Right atrium auricular region (tissue), 2 donors: Measurements from ENCODE around the gene TSPAN5. TPM values are rescaled to one million over a fixed set of nuclear protein-coding genes. Genes with fewer than 3 reads are reported as not detected.

Source experiments
- DNase-seq: peaks from one replicate; pipeline ENCODE4 v3.0.0-alpha.2; 2019; ENCODE audit warnings: low spot score
- H3K27ac ChIP-seq, 2 donors: fragments of 200-600 bp; sonication (generic); 1 replicate in 1 of 2; 2 replicates in 1 of 2; pipeline ENCODE4 v1.5.1; 2016 to 2019
- H3K27me3 ChIP-seq, 2 donors: fragments of 200-600 bp; sonication (generic); one replicate each; pipeline versions ENCODE4 v1.5.1 to v1.6.0; 2017 to 2019
- H3K36me3 ChIP-seq: fragments of 200-600 bp; sonication (generic); one replicate; pipeline ENCODE4 v1.5.1; 2016
- H3K4me1 ChIP-seq, 2 donors: fragments of 200-600 bp; sonication (generic); one replicate each; pipeline versions ENCODE4 v1.5.1 to v1.6.0; 2017 to 2019
- H3K4me3 ChIP-seq, 2 donors: fragments of 200-600 bp; sonication (generic); 1 replicate in 1 of 2; 2 replicates in 1 of 2; pipeline ENCODE4 v1.5.1; 2017 to 2019; ENCODE audit warnings: mild to moderate bottlenecking in 1 of 2, moderate library complexity in 1 of 2
- H3K9me3 ChIP-seq, 2 donors: fragments of 200-600 bp; sonication (generic); one replicate each; pipeline ENCODE4 v1.5.1; 2019
- CTCF ChIP-seq, 2 donors: fragments of 200-600 bp; sonication (generic); IDR thresholded peaks; one replicate each; pipeline ENCODE4 v1.5.1; 2019; ENCODE audit warnings: antibody characterized with exemption in 2 of 2
- total RNA-seq, 2 donors: library from RNA; depleted of rRNA; stranded (reverse); fragments of >200 nt; gene quantifications; one replicate each; pipeline ENCODE4 v1.1.0, GENCODE V29; 2016

TSPAN5 gene
- total RNA-seq, 2 donors from 2014 or later = 1.8 to 5.7 TPM

- Histone ChIP-seq H3K4me3 (no peak overlapping the region), H3K9me3 (no peaks in the 10 kb centered on the region), H3K36me3 (no peaks in the 10 kb centered on the region), H3K27ac (no peak overlapping the region), H3K27me3 (no peaks in the 10 kb centered on the region), H3K4me1 (no peaks in the 10 kb centered on the region)
- DNase-seq = no peak
- TF ChIP-seq CTCF (IDR thresholded peaks at IDR 0.05) = no peak
These were observed 16.3 kb downstream of the TSPAN5 start for GRCh38 chr4:98641906-98642668.

DNA sequence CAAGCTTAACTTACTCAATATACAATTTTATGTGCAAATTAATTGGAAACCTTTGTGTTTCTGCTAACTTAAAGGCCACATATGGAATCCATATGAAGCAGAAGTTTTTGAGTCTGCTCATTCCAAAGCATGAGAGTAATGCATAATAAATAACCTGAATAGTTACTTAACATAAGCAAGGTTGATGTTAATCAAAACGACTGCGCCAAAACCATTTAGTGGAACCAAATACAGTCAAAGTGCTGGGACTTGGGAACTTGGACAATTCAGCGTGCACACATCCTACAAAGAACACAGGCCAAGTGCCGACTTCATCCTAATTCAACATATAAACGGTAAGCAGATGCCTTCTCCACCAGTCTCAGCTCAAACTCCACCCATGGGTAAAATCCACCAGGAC is 17.0 kb downstream of the TSPAN5 start:
- Histone ChIP-seq H3K4me3 (no peak overlapping the region), H3K4me1 (no peaks in the 10 kb centered on the region), H3K9me3 (no peaks in the 10 kb centered on the region), H3K36me3 (no peaks in the 10 kb centered on the region), H3K27me3 (no peaks in the 10 kb centered on the region), H3K27ac (no peak overlapping the region)
- no peak for TF ChIP-seq CTCF (IDR thresholded peaks at IDR 0.05)
- DNase-seq = no peak

DNA sequence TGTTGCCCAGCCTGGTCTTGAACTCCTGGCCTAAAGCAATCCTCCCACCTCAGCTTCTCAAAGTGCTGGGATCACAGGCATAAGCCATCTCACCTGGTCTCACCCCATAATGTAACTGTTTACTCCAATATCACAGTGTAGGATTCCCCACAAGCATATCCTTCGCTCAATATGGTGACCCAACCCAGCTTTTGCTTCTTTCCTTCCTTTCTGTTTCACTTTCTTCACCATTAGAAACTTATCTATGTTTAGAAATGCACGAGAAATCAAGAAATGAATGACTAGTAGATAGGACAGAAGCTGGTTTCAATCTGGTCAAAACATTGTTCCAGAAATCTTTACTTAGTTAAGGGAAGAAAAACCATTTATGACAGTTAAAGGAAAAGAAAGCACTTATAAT is 18.9 kb downstream of the TSPAN5 start:
- Histone ChIP-seq H3K9me3 (no peaks in the 10 kb centered on the region), H3K4me3 (no peak overlapping the region), H3K4me1 (no peaks in the 10 kb centered on the region), H3K27ac (no peak overlapping the region), H3K36me3 (no peaks in the 10 kb centered on the region), H3K27me3 (no peaks in the 10 kb centered on the region)
- DNase-seq = no peak
- no peak for TF ChIP-seq CTCF (IDR thresholded peaks at IDR 0.05)

GRCh38 chr4:98639108-98639507 is 19.3 kb downstream of the TSPAN5 start:
- H3K36me3 ChIP-seq = no peaks in the 10 kb centered on the region
- no peaks in the 10 kb centered on the region for H3K27me3 ChIP-seq
- TF ChIP-seq CTCF (IDR thresholded peaks at IDR 0.05) = no peak
- no peak overlapping the region for H3K4me3 ChIP-seq
- no peaks in the 10 kb centered on the region for H3K9me3 ChIP-seq
- H3K27ac ChIP-seq = no peak overlapping the region
- DNase-seq = no peak
- H3K4me1 ChIP-seq = no peaks in the 10 kb centered on the region

- no peaks in the 10 kb centered on the region for H3K27me3 ChIP-seq
- H3K4me1 ChIP-seq = no peaks in the 10 kb centered on the region
- DNase-seq = no peak
- no peaks in the 10 kb centered on the region for H3K36me3 ChIP-seq
- H3K4me3 ChIP-seq = no peak overlapping the region
- H3K9me3 ChIP-seq = no peaks in the 10 kb centered on the region
- H3K27ac ChIP-seq = no peak overlapping the region
- TF ChIP-seq CTCF (IDR thresholded peaks at IDR 0.05) = no peak
These were observed 19.8 kb downstream of the TSPAN5 start for GRCh38 chr4:98638661-98639060.

GRCh38 chr4:98634061-98634460 is 24.4 kb downstream of the TSPAN5 start:
- Histone ChIP-seq H3K4me3 (no peak overlapping the region), H3K9me3 (no peaks in the 10 kb centered on the region), H3K36me3 (no peaks in the 10 kb centered on the region), H3K27ac (no peak overlapping the region), H3K4me1 (no peaks in the 10 kb centered on the region), H3K27me3 (no peaks in the 10 kb centered on the region)
- TF ChIP-seq CTCF (IDR thresholded peaks at IDR 0.05) = no peak
- DNase-seq = no peak
